Epithelial cell of prostate (primary cell): ENCODE results near the gene NEDD4L.

Experiments used
- DNase-seq: peaks from one replicate; pipeline ENCODE4 v3.0.0-alpha.2; 2011; ENCODE audit warnings: low read depth, low spot score
- H3K27ac ChIP-seq: fragments of 450-650 bp; 2 replicates; pipeline ENCODE4 v1.5.1; 2017; ENCODE audit warnings: mild to moderate bottlenecking

NEDD4L gene

GRCh38 chr18:58110398-58110797 is 66.4 kb downstream of the NEDD4L start:
- no peak overlapping the region for H3K27ac ChIP-seq
- DNase-seq: no peak

- no peak overlapping the region for H3K27ac ChIP-seq
- DNase-seq: no peak
These were observed 68.1 kb downstream of the NEDD4L start for GRCh38 chr18:58112174-58112573.

GRCh38 chr18:58113337-58113736 is 69.3 kb downstream of the NEDD4L start:
- DNase-seq: no peak

GRCh38 chr18:58114766-58115165 is 70.7 kb downstream of the NEDD4L start:
- no peak overlapping the region for H3K27ac ChIP-seq
- DNase-seq: no peak

More at GRCh38 chr18:58113337-58113736, 69.3 kb downstream of the NEDD4L start:
- H3K27ac ChIP-seq: no peak overlapping the region

GRCh38 chr18:58116818-58117217 is 72.8 kb downstream of the NEDD4L start:
- no peak for DNase-seq
- H3K27ac ChIP-seq: no peak overlapping the region

- peak; percentile 71 for DNase-seq
- no peak overlapping the region for H3K27ac ChIP-seq
These were observed 73.9 kb downstream of the NEDD4L start for GRCh38 chr18:58117786-58118403.

- DNase-seq: no peak
- no peak overlapping the region for H3K27ac ChIP-seq
These were observed 74.5 kb downstream of the NEDD4L start for GRCh38 chr18:58118536-58118935.

GRCh38 chr18:58119819-58120218 is 75.8 kb downstream of the NEDD4L start:
- H3K27ac ChIP-seq: no peak overlapping the region
- no peak for DNase-seq

- DNase-seq: no peak
- no peak overlapping the region for H3K27ac ChIP-seq
These were observed 80.4 kb downstream of the NEDD4L start for GRCh38 chr18:58124475-58124874.

GRCh38 chr18:58125183-58125582 is 81.2 kb downstream of the NEDD4L start:
- H3K27ac ChIP-seq: no peak overlapping the region
- no peak for DNase-seq

GRCh38 chr18:58125756-58126155 is 81.7 kb downstream of the NEDD4L start:
- no peak for DNase-seq
- no peak overlapping the region for H3K27ac ChIP-seq

- H3K27ac ChIP-seq: no peak overlapping the region
- DNase-seq: no peak
These were observed 84.7 kb downstream of the NEDD4L start for GRCh38 chr18:58128381-58129374.

- no peak overlapping the region for H3K27ac ChIP-seq
- DNase-seq: no peak
These were observed 88.7 kb downstream of the NEDD4L start for GRCh38 chr18:58132595-58133261.

GRCh38 chr18:58135183-58135641 is 91.2 kb downstream of the NEDD4L start:
- H3K27ac ChIP-seq: no peak overlapping the region
- no peak for DNase-seq

GRCh38 chr18:58135701-58136331 is 91.8 kb downstream of the NEDD4L start:
- no peak overlapping the region for H3K27ac ChIP-seq
- DNase-seq: no peak

GRCh38 chr18:58136879-58137278 is 92.9 kb downstream of the NEDD4L start:
- no peak for DNase-seq
- H3K27ac ChIP-seq: no peak overlapping the region

- no peak overlapping the region for H3K27ac ChIP-seq
- no peak for DNase-seq
These were observed 95.7 kb downstream of the NEDD4L start for GRCh38 chr18:58139459-58140386.

GRCh38 chr18:58140387-58141325 is 96.6 kb downstream of the NEDD4L start:
- no peak for DNase-seq

More at GRCh38 chr18:58140387-58141325, 96.6 kb downstream of the NEDD4L start:
- H3K27ac ChIP-seq: no peak overlapping the region
